Choroid plexus epithelial cell (primary cell): Measurements from ENCODE around the gene LDOC1.

ENCODE experiments used
- DNase-seq: peaks from one replicate; pipeline ENCODE4 v3.0.0-alpha.2; 2010; ENCODE audit warnings: low read depth
- H3K4me3 ChIP-seq: 2 replicates; pipeline ENCODE4 v1.5.1; 2011; ENCODE audit warnings: low read depth, mild to moderate bottlenecking, control low read depth, low read length, moderate library complexity
- TF ChIP-seq, protein P1 (sequence below): conservative IDR thresholded peaks from 2 replicates; pipeline ENCODE4 v1.5.1; 2011; ENCODE audit warnings: low read depth, mild to moderate bottlenecking, control low read depth, inconsistent platforms, low read length, moderate library complexity

The LDOC1 gene

DNA sequence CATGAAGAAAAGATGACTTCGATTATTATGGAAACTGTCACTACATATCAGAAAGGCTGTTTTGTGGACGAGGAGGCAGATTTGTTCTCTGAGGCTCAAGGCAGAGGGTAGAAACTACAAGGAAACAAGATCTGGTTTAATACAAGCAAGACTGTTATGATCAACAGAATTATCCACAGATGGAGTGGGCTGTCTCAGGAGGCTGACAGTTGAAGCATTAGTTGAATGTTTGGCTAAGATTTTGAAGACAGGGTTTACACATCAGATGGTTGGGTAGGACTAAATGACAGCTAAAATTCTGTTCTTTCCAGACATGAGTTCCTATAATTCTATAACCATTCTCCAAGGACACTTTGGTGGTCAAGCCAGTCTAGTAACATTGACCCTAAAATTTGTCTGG is 49.8 kb downstream of the LDOC1 start:
- H3K4me3 ChIP-seq = no peak overlapping the region
- TF ChIP-seq, protein P1, sequence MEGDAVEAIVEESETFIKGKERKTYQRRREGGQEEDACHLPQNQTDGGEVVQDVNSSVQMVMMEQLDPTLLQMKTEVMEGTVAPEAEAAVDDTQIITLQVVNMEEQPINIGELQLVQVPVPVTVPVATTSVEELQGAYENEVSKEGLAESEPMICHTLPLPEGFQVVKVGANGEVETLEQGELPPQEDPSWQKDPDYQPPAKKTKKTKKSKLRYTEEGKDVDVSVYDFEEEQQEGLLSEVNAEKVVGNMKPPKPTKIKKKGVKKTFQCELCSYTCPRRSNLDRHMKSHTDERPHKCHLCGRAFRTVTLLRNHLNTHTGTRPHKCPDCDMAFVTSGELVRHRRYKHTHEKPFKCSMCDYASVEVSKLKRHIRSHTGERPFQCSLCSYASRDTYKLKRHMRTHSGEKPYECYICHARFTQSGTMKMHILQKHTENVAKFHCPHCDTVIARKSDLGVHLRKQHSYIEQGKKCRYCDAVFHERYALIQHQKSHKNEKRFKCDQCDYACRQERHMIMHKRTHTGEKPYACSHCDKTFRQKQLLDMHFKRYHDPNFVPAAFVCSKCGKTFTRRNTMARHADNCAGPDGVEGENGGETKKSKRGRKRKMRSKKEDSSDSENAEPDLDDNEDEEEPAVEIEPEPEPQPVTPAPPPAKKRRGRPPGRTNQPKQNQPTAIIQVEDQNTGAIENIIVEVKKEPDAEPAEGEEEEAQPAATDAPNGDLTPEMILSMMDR = no peak
- DNase-seq = no peak
